ENCODE data around the gene NFS1.
"Not testable (repeated sequence)": the region's sequence is repeated elsewhere in the genome, so short reads cannot be mapped to it uniquely, and the experiment has no call there.

The NFS1 gene

DNA sequence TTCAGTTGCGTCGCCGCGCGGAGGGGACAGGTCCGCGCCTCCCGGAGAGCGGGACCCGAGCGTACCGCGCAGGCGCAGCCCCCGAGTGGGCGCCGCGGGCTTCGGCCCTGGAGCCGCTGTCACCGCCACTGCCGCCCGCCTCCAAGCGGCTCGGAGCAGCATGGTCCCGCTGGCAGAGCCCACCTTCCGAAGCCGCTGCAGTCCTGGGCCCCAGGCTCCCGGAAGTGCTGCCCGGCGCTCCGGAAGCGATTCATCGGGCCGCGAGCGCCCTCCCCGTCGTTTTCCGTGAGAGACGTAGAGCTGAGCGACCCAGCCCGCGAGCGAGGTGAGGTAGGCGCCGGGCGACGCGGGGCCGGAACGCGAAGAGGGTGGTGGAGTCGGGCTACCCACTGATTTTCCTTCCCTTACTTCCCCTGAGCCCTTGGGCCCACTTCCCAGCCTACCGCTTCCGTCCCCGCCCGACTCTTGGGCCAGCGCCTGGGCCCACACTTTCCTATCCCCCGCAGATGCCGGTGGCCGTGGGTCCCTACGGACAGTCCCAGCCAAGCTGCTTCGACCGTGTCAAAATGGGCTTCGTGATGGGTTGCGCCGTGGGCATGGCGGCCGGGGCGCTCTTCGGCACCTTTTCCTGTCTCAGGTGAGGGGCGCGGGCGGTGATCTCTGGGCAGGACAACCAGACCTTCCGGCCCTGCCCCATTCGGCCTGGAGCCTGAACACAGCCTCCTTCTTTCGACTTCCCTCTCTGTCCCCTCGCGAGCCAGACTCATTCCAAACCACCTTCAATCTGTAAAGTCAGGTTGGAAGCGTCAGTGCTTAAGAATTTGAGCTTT, at the start of gene NFS1, which contains the start of gene ROMO1:
NFS1 (minus strand) TSS at position 226 of the 830 bp plus-strand sequence; CDS start at position 162, 64 bp downstream.
ROMO1 (plus strand) TSS at position 279 of the 830 bp plus-strand sequence; CDS start at position 507, 228 bp downstream.
- DNase-seq: peak; percentile 27

DNA sequence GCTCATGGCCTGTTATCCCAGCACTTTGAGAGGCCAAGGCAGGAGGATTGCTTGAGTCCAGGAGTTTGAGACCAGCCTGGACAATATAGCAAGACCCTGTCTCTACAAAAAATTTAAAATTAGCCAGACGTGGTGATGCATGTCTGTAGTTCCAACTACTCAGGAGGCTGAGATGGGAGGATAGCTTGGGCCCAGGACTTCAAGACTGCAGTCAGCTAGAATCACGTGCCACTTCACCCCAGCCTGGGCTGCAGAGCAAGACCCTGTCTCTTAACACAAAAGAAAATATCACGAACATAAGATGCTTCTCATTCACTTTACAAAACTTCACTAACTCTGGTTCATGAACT, 45.3 kb upstream of the NFS1 start:
- DNase-seq: not testable (repeated sequence)

DNA sequence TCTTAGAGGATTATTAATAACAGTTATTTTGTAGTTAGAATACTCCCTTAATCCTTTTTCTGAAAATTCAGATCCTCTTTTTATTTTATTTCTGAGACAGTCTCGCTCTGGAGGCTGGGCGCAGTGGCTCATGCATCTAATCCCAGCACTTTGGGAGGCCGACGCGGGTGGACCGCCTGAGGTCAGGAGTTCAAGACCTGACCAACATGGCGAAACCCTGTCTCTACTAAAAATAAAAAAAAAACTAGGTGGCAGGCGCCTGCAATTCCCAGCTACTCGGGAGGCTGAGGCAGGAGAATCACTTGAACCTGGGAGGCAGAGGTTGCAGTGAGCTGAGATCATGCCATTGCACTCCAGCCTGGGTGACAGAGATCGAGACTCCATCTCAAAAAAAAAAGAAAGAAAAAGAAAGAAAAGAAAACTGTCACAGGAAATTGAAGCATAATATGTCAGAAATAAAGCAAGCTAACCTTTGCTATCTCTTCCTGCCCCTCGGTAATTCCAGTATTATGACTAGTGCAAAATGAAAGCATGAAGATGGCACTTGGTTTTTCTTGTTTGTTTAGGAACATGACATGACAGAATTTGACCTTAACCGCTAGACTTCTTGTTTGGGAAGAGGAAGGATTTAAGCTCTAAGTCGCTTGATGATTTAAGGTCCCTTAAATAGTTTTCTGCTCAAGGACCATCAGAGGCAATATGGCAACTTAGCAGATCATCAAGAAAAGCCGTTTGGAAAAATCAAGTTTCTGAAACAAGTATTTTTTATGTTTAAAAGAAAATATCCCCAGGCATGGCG, 44.7 kb upstream of the NFS1 start:
- DNase-seq: no peak

DNA sequence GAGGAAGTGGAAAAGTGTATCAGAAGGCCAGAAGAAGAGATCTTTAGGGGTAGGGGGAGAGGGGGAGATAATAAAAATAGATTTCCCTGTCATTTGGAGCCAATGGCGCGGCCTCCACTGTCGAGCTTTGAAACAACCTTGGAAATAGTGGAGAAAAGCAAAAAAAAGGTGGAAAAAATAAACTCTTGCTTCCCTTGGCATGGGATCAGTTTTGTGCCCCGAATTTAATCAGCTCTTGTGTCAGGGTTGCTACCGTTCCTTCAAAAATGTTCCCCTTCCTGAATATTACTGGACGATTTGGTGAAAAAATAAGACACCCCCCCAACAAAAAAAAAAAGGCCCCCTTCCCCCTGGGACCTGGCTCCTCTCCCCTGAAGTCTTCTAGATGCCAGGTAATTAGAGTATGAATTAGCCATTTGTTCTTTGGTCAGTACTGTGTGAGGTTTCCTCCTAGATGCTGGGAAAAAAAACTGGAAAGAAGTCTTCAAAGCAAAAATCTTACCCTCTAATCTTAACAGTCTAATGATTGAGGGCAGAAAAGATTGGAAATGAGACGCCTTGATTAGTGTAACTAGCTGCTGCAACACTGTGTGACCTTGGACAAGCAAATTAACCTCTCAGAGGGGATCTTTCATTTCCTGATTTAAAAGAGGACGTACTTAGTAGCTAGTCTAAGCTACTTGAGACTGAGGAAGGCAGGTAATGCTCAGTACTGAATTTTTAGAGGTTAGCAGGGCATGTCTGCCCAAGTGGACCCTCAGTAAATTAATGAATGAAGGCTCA, 43.8 kb upstream of the NFS1 start:
- no peak for DNase-seq

DNA sequence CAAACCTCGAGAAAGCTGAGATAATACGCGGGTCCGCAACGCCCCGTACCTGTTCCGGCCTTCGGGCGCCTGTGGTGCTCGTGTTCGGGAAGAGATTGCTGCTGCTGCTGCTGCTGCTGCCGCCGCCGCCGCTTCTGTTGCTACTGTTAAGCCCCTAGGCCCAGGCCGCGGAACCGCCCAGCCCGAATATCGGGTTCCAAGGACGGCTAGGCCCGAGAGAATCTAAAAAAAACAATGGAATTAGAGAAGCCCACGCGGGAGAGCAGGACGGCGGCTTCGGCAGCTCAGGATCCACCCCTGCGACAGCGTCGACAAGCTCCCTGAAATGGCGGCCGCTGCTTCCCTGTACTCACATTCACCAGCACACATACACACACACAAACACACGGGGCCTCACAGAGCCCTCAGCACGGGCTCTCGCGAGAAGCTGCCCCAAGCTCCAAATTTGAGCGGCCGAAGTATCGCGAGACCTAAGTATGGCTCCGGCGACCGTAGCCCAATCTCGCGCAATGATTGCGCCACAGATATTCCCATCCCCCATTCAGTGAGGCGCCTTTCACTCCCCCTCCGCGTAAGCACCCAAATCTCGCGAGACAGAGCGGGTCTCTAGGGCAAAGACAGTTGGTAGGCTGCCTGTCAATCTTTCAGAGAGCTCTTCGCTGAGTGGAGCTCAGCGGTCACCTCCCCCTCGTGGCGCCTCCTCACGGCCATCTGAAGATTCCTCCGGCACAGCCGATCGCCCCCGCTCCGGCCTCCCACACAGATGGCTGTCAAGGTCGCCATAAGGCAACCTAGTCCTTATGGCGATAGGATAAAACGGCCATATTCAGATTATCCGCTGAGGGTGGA, 43.0 kb upstream of the NFS1 start, which contains the start of gene RBM39:
RBM39 (minus strand) TSS at position 369 of the 849 bp plus-strand sequence. CDS start 1,386 bp downstream, outside the sequence.
- peak; percentile 96 for DNase-seq

DNA sequence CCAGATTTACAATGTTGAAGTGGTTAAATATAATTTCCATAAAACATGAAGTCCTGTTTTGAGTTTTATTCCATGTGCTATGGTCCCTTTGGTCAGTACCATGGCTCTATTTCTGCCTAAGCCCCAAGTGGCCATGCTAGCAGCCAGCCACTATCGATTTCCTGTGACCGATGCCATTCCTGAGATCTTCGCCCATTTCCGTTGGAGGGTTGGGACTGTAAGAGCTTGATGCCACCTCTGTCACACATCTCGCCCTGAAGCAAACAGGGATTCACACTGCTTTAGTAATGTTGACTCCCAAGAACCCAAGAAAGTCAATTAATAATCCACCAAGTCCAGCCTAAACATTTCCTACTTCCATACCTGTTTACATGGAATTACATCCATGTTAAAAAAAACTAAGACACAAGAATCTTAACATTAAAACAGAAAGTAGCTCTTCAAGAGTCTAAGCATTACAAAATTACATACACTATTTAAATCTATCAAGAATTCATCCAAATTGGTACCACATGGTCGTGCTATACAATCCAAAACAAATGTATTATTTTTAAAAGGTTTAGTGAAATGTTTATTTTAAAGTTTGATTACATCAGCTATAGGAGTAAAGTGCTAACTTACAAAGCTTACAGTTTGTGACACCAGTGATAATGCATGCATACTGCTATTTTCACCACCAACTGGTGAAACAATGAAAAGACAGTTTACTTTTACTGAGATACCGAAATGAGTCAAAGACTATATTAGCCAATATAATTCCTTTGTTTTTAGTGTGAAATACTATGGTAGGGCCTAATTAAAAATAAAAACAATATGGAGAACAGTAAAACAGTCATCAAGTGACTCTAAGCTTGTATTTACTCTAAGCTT, 40.4 kb upstream of the NFS1 start:
- DNase-seq: no peak

DNA sequence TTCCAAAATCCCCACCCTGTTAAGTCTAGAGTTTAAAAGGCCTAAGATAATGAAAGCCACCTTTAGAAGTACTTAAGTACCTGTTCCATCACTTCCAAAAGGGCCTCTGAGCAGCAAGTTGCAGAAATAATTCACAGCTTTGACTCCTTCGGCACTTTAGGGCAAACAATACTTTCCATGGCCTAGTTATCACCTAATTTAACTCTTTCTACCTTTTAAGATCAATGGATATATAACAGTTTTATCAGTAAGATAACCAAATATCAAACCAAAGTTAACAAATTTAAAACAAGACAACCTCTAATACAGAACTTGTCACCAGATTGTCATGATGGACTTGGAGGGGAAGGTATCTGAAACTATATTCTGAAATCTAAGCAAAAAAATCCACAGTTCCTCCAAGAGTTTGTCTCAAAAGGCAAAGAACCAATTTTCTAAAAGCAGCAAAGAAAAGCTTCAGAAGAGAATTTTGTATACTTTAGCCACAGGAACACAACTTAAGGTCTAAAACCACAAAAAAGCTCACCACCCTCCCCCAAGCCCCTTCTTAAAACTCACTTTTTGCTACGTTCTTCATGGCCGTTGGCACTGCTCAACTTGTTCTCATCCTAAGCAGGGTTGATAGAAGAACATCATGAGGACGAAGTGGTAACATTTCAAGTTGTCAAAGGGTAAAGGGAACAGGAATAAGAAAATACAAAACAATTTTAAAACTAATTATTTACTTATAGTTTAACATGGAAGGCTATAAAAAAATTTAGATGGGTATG, 39.4 kb upstream of the NFS1 start:
- DNase-seq: no peak

DNA sequence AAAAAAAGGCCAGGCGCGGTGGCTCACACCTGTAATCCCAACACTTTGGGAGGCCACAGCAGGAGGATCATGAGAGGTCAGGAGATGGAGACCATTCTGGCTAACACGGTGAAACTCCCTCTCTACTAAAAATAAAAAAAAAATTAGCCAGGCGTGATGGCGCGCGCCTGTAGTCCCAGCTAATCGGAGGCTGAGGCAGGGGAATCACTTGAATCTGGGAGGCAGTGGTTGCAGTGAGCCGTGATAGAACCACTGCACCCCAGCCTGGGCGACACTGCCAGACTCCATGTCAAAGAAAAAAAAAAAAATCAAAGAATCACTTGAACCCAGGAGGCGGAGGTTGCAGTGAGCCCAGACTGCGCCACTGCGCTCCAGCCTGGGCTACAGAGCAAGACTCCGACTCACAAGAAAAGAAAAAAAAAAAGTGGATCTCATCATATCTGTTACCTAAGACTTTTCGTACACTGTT, 38.7 kb upstream of the NFS1 start:
- no peak for DNase-seq

DNA sequence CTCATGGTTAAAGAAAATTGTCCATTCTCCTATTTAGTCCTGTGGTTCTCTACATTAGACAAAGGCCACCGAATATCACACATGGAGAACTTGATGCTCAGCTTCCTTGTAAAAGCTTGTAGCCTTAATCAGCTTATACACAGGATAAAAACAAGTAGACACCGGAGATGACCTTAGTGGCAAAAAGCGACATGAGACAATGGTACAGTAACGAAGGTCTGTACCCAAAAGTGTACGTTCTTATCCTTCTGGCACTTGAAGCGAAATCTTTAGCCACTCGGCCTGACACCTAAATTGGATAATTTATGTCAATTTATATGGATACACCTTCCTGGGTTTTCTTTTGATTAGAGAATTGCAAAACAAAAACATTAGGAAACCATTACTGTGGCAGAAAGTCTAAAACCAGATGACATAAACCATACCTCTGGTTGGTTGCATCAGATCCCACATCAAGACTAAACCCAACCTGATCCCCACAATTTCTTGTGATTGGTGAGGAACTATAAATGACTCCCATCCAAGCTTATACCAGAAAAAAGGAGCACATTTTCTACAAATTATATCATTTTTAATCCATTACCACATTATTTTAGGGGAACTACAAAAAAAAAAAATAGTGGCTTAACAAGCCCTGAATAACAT, 36.8 kb upstream of the NFS1 start:
- DNase-seq: no peak

DNA sequence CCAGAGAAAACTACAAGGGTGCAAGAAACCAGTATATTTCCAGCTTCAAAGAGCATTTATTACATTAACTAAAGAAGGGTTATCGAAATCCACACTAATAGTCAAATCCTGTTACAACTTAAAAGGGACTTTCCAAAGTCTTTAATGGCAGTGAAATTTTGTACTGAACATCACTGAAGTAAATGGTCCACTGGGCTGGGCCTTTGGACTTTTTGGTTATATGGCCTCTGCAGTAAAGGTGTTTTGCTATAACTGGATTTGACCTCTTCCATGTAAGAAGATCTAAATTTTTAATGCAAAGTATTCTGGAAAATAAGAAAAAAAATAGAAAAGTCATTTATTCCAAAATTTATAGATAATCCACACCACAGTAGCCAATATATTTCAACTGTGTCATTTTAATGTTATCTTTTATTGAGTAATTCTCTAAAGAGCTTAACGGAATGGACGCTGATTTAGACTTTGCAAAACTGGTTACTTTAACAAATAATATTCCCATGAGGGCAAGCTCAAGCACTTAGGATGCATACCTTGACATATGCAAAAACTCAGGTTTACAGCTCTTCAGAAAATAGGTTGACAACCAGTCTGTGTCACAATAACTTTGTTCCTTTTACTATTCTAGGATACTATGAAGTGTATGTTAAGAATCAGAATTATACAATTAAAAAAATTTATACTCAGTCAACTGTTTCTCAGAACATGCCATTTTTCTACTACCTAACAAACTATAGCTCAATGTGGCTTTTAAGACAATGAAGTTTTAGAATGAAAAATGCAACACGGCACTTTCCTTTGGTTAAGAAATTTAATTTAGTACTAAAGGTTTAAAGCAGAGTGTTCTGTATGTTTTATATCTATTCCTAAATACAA, 35.9 kb upstream of the NFS1 start:
- DNase-seq: no peak

DNA sequence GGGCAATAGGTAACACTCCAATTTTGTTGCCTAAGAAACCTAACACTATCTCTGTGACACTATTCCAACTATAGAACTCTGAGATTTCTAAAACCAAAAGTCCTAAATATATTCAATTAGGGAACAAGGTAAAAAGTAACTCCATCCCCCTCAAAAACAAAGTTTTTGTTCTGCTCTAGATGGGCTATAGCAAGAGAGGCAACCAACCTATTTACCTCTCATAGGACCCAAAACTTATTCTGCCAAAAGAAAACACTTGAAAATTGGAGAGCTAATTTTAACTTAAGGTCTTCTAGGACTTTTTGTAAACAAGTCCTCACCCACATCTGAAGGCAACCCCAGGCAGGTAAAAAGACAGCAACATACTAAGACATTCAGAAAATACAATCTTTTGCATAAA, 35.2 kb upstream of the NFS1 start:
- DNase-seq: no peak

DNA sequence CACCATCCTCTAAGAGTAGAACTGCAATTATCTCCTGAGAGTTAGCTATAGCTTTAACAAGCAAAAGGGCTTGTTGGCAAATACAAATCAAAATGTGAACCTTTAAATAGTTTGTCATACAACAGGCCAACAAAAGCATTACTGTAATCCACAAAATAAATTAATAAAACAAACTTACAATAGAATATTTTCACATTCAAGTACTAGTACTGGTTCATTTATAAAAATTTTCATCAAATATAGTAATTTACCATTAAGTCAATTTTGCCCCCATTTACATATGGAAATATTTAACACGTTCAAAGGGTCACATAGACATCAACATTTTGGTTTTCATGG, 33.5 kb upstream of the NFS1 start:
- DNase-seq: no peak

DNA sequence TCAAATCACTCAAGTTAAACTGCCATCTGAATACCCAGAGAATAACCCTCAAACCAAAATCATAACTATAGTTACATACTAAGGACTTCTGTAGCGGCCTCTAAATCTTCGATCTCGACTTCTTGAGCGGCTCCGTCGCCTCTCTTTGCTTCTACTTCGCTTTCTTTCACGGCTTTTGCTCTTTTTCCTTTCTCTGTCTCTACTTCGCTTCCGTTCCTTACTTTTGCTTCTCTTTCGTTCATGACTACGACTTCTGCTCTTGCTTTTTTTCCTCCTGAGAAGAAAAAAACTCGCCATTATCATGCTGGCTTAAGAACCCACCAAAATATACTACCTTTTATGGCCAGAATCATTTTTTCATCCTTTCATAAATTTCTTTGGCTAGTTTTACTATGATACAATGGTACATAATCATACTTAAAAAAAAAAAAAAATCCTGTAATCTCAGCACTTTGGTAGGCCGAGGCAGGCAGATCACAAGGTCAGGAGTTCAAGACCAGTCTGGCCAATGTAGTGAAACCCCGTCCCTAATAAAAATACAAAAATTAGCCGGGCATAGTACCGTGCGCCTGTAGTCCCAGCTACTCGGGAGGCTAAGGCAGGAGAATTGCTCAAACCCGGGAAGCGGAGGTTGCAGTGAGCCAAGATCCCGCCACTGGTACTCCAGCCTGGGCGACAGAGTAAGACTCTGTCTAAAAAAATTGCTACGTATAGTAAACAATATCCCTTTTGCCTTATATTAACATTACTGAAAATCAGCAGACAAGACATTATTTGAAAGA, 32.9 kb upstream of the NFS1 start:
- DNase-seq: no peak

DNA sequence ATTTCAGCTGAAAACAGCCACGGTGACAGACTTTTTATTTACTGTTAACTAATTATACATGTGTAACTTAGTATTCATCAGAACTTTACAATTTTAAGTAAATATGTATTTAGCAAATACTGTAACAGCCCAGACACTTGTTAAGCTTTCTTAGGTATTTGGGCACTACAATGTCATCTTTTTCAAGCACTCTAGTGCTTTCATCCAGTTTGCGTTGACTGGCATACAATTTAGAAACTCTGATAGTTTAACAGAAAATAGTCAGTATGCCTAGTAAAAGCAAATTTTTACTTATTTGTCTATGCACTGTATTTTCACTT, 32.3 kb upstream of the NFS1 start:
- DNase-seq: no peak

DNA sequence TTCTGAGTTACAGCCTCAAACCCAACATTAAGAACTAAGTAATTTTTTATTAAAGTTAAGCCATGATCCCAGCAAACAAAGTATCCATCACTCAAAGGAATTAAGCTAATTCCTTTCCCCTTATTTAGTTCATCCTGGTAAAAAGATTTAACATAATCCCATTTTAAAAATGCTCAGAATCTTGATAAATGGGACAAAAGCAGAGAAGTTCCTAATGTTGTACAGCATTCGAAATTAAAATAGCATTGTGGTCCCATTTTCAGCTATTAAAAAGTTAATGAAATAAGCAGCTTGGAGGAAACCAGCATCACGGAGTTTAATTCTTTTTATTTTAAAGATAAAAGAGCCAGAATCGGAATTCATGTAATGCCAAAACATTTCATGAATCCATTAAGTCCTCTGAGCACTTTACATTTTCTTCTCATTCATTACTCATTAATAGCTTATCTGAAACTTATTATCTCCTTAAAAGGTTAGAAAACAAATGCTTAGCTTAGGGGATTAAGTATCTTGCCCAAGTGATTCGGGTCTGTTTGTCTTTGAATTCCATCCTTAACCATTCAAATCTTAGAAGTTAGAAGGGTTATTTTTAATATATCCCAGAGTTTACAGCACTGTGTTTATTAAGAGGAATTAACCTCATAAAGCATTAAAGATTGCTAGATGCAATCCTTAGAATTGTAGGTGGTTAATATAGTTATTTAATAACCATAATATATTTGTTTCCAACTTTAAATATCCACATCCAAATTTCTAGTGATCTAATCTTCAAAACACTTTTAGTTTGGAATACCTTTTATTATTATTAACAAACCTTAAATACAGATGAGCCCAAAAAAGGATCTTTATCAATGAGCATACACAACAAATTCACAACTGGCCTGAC, 31.7 kb upstream of the NFS1 start:
- DNase-seq: no peak

DNA sequence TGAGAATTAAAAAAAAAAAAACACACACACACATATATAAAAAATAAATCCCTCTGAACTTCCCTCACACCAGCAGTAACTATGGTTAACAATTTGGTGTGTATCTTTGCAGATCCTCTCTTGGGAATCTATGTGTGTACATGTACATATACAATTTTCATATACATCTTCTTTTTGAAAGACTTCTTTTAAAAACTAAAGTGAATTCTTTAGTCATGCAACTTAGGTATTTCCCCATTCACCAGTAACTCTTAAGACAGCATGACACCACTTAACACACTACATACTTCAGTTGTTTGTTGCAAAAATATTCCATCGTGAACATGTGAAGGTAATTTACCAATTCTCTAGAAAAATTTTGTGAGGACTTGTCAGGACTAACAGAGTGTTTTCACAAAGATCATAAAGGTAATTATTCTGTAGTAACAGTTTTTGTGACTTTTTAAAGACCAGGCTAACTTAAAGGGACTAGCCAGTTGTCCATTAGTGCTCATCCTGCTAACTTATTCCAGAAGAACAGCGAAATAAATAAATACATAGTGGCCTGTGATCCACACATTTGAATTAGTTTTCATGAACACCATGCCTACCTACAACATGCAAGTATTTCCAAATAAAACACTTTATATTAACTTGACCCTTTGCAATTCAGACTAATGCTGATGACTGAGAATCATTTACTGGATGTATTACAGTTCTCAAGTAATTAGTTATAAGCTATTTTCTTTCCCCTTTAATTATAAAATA, 30.9 kb upstream of the NFS1 start:
- no peak for DNase-seq
